Body of pancreas (tissue), 4 donors: ENCODE measurements around the gene CEP72.

Source experiments
- CTCF ChIP-seq, 7 experiments: fragments of 450-650 bp in 4 of 7; fragments of 200-600 bp in 3 of 7; sonication (generic) in 3 of 7; IDR thresholded peaks; one replicate each; pipeline ENCODE4 v1.5.1; 2016 to 2019; ENCODE audit warnings: antibody characterized with exemption in 7 of 7
- POLR2A ChIP-seq, 3 donors: fragments of 450-650 bp; IDR thresholded peaks; one replicate each; pipeline ENCODE4 v1.6.1; 2016; ENCODE audit warnings: antibody characterized with exemption in 3 of 3, mild to moderate bottlenecking in 2 of 3

- no peak for TF ChIP-seq CTCF (IDR thresholded peaks at IDR 0.05)
- no peak for TF ChIP-seq POLR2A (IDR thresholded peaks at IDR 0.05)
Measured at GRCh38 chr5:643811-644271, 31.7 kb downstream of the CEP72 start.
